NCI-H510A treated with DMSO at 0.1 percent for 48 hours (cell line): ENCODE data around the gene SMC1B.
A peak's percentile ranks its signal among the peaks of the same experiment; 100 is the strongest.

ENCODE experiments used
- DNase-seq: peaks from one replicate; lab custom pipeline; 2025; lab: John Stamatoyannopoulos, UW

The SMC1B gene

GRCh38 chr22:45320357-45320976 lies 92.9 kb downstream of the SMC1B start:
- DNase-seq = no peak

- DNase-seq = no peak
Measured at GRCh38 chr22:45319324-45319685, 94.1 kb downstream of the SMC1B start.

GRCh38 chr22:45318558-45319323 lies 94.7 kb downstream of the SMC1B start:
- no peak for DNase-seq

- peak; percentile 84 for DNase-seq
Measured at GRCh38 chr22:45318168-45318557, 95.2 kb downstream of the SMC1B start.

GRCh38 chr22:45317551-45318167 lies 95.7 kb downstream of the SMC1B start:
- peak; percentile 12 for DNase-seq

GRCh38 chr22:45316796-45317526 lies 96.4 kb downstream of the SMC1B start:
- no peak for DNase-seq

GRCh38 chr22:45314786-45315185 lies 98.6 kb downstream of the SMC1B start:
- no peak for DNase-seq

- no peak for DNase-seq
Measured at GRCh38 chr22:45314054-45314721, 99.2 kb downstream of the SMC1B start.

GRCh38 chr22:45312856-45313255 lies 100.5 kb downstream of the SMC1B start:
- no peak for DNase-seq

GRCh38 chr22:45312415-45312814 lies 101.0 kb downstream of the SMC1B start:
- DNase-seq = no peak

GRCh38 chr22:45310977-45311531 lies 102.3 kb downstream of the SMC1B start:
- DNase-seq = no peak

GRCh38 chr22:45310331-45310976 lies 102.9 kb downstream of the SMC1B start:
- no peak for DNase-seq

- DNase-seq = peak; percentile 78
Measured at GRCh38 chr22:45309422-45310227, 103.8 kb downstream of the SMC1B start, which contains the start of gene FAM118A. Gene FAM118A, plus strand, starts transcription at chr22:45309934. Its CDS starts 12,446 bp downstream, at chr22:45322380.

GRCh38 chr22:45308957-45309421 lies 104.4 kb downstream of the SMC1B start:
- no peak for DNase-seq

GRCh38 chr22:45308391-45308956 lies 104.9 kb downstream of the SMC1B start:
- no peak for DNase-seq

GRCh38 chr22:45306139-45306538 lies 107.3 kb downstream of the SMC1B start:
- DNase-seq = no peak

- DNase-seq = no peak
Measured at GRCh38 chr22:45305456-45306075, 107.8 kb downstream of the SMC1B start.

- no peak for DNase-seq
Measured at GRCh38 chr22:45304971-45305370, 108.4 kb downstream of the SMC1B start.

- no peak for DNase-seq
Measured at GRCh38 chr22:45303181-45303580, 110.2 kb downstream of the SMC1B start.
